ENCODE data around the gene WDR83.
A peak's percentile ranks its signal among the peaks of the same experiment; 100 is the strongest.
"Not testable (repeated sequence)": the region's sequence is repeated elsewhere in the genome, so short reads cannot be mapped to it uniquely, and the experiment has no call there.

WDR83 gene

DNA sequence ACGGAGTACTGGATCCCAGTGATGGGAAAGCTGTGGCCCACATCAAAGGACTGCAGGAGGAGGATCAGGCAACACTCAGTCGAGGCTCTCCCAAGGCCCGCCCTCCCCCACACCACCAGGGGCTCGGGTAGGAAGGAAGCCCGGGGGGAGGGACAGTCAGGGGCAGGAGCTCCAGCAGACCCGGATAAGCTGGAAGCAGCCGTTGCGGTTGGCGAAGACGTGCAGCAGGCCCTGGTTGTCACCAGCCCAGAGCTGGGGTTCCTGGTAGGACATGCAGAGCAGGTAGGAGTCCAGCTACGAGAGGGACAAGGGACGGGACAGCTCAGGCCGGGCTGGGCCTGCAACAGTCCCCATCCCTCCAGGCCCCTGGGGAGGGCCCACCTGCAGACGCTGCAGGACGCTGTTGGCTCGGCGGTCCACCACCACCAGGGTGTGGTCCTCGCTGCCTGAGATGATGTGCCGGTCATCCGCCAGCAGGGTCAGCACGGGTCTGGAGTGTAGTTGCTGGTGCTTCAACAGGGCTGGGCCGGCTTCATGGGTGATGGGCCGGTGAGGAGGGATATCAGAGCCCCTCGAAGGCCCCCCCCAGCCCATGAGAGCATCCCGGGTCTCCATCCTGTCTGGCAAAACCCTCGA lies 23.1 kb downstream of the WDR83 start:
- Mint-ChIP-seq H3K36me3 (ENCODE audit: low read depth) (peaks cover 4% of the 10 kb centered on the region), H3K9me3 (no peaks in the 10 kb centered on the region), H3K27me3 (no peaks in the 10 kb centered on the region), H3K4me1 (ENCODE audit: low read depth) (no peaks in the 10 kb centered on the region), H3K27ac (no peak overlapping the region), H3K4me3 (no peak overlapping the region)

DNA sequence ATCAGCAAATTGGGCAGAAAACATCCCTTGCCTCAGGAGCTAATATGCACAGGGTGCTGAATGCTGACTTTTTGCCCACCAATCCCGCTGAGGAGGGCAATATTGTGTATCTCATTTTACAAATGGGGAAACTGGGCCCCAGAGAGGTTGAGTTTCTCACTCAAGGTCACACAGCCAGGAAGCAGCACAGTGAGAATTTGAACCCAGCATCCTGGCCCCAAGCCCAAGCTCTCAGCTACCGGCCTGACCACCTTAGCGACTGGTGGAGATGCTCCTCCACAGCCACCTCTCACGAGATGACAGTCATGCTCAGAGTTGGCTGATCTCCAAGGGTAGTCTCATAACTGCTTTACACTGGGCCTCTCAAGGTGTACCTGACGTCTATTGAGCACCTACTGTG lies 26.4 kb downstream of the WDR83 start:
- H3K4me1 Mint-ChIP-seq (ENCODE audit: low read depth): peaks cover 12% of the 10 kb centered on the region
- H3K27ac Mint-ChIP-seq: no peak overlapping the region
- no peaks in the 10 kb centered on the region for H3K27me3 Mint-ChIP-seq
- no peak overlapping the region for H3K4me3 Mint-ChIP-seq
- H3K36me3 Mint-ChIP-seq (ENCODE audit: low read depth): peaks cover 5% of the 10 kb centered on the region
- no peaks in the 10 kb centered on the region for H3K9me3 Mint-ChIP-seq

DNA sequence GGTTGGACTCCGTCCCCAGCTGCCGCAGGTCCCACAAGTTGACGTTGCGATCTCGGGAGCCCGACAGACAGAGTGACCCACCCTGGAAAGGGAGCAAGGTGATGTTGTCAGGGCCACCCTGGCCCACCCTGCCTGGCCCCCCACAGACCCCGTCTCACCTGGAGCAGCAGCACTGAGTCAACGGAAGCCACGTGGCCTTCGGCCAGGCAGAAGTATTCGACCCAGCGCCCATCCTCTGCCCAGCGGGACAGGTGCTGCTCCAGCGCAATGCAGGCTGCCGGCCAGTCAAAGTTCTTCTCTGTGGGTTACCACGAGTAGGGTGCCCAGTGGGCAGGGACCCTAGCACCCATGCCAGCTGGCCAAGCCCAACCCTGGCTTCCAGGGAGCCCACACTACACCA lies 28.0 kb downstream of the WDR83 start:
- Mint-ChIP-seq H3K36me3 (ENCODE audit: low read depth) (peaks cover 12% of the 10 kb centered on the region), H3K27ac (no peak overlapping the region), H3K4me3 (no peak overlapping the region), H3K4me1 (ENCODE audit: low read depth) (peaks cover 16% of the 10 kb centered on the region), H3K9me3 (no peaks in the 10 kb centered on the region), H3K27me3 (no peaks in the 10 kb centered on the region)

DNA sequence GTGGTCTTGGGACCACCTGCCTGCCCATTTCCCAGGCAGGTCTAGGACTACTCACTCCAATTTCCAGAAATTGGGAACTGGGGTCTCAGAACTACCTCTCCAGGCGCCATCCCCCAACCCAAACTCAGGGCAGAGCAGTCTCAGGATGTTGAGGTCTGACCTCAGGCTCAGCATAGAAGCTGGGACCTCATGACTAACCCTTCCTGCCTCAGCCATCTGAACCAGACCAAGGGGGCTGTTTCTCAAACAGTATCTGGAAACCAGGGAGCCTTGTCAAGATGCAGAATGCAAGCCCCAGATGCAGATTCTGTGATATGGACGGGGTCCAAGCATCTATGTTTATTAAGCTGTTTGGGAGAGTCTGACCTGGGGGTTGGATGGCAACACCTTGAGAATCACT lies 28.5 kb downstream of the WDR83 start:
- Mint-ChIP-seq H3K9me3 (no peaks in the 10 kb centered on the region), H3K27ac (no peak overlapping the region), H3K36me3 (ENCODE audit: low read depth) (peaks cover 14% of the 10 kb centered on the region), H3K27me3 (no peaks in the 10 kb centered on the region), H3K4me1 (ENCODE audit: low read depth) (peaks cover 16% of the 10 kb centered on the region), H3K4me3 (peak overlapping the region; percentile 23)

DNA sequence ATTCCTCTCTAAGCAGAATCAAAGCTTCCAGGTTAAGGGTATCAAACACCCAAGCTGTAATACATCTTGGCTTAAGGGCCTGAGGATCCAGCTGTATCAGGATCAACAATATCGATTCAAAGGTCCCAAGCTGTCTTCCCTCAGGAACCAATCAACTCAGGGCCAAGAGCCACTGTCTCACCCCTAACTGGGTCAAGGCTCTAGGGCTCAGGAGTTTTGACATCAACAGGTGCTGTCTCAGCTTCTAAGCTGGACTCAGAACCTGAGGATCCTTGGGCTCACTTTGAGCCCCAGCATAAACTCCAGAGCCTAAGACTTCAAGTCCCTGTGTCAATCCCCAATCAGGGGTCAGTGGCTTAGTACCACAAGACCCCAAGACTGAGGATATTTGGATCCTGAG lies 28.9 kb downstream of the WDR83 start:
- peak overlapping the region; percentile 70 for H3K27ac Mint-ChIP-seq

DNA sequence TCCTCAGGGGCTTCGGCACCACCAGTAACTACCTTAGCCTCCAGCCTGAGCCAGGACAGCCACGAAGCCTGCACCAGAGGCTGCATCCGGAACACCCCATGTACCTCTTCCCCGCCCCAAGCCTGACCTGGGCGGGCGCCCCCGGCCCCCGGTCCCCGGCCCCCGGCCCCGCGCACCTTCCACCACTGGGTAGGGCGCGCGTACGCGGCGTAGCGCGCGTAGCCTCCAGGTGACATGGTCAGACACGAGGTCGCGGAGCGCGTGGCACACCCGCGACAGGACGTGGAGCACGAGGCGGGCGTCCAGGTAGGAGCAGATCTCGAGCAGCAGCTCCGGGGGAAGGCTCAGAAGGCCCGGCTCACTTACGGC lies 29.4 kb downstream of the WDR83 start:
- H3K4me1 Mint-ChIP-seq (ENCODE audit: low read depth): peaks cover 16% of the 10 kb centered on the region
- peak overlapping the region; percentile 92 for H3K27ac Mint-ChIP-seq

More for the DNA sequence above, 28.9 kb downstream of the WDR83 start:
- no peaks in the 10 kb centered on the region for H3K27me3 Mint-ChIP-seq
- peaks cover 14% of the 10 kb centered on the region for H3K36me3 Mint-ChIP-seq (ENCODE audit: low read depth)
- no peaks in the 10 kb centered on the region for H3K9me3 Mint-ChIP-seq
- H3K4me1 Mint-ChIP-seq (ENCODE audit: low read depth): peaks cover 16% of the 10 kb centered on the region
- peak overlapping the region; percentile 85 for H3K4me3 Mint-ChIP-seq

DNA sequence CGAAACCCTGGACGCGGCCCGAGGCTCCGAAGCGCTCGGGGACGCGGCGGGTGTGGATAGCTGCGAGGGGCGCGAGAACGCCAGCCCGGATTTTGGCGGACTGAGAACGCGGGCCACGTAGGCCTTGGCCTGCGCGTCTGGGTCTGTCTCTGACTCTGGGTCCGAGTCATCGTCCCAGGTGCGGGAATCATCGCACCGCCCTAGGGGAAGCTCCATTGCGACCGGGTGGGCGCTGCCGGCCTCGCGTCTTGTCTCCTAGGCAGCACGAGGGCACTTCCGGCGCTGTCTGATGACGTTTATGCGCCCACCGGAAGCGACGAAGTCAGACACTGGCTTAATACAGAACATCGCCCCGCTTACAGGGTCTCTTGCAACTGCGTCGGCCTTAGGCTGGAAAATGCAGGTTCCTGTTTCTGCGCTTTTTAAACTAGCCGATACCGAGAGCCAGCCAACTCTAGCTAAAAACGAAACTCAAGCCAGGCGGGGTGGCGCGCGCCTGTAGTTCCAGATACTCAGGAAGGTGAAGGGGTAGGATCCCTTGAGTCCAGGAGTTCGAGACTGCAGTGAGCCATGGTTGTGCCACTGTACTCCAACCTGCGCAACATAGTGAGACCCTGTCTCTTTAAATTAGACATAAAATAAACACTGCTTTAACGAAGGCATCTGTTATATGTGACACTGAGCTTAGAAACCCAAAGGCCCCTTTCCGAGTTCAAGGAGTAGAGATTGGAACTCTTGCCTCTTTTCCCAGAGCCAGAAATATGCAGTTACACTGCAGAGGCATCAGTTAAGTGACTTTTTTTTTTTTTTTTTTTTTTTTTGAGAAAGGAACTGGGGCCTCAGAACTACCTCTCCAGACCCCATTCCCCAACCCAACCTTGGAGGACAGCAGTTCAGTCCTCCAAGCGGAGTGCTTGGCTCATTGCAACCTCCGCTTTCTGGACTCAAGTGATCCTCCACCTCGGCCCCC lies 30.0 kb downstream of the WDR83 start, which contains the start of gene FBXW9:
Gene FBXW9 (minus strand): TSS at position 266 of the 970 bp plus-strand sequence. CDS start 50 bp downstream, at position 216.
- H3K27me3 Mint-ChIP-seq: no peaks in the 10 kb centered on the region
- H3K4me3 Mint-ChIP-seq: peak within 1 kb of the TSS; percentile 85
- peaks cover 20% of the 10 kb centered on the region for H3K36me3 Mint-ChIP-seq (ENCODE audit: low read depth)
- H3K9me3 Mint-ChIP-seq: no peaks in the 10 kb centered on the region
- peaks cover 16% of the 10 kb centered on the region for H3K4me1 Mint-ChIP-seq (ENCODE audit: low read depth)
- H3K27ac Mint-ChIP-seq: peak within 1 kb of the TSS; percentile 92

More for the DNA sequence above, 29.4 kb downstream of the WDR83 start:
- peak overlapping the region; percentile 85 for H3K4me3 Mint-ChIP-seq
- no peaks in the 10 kb centered on the region for H3K9me3 Mint-ChIP-seq
- peaks cover 18% of the 10 kb centered on the region for H3K36me3 Mint-ChIP-seq (ENCODE audit: low read depth)
- no peaks in the 10 kb centered on the region for H3K27me3 Mint-ChIP-seq

DNA sequence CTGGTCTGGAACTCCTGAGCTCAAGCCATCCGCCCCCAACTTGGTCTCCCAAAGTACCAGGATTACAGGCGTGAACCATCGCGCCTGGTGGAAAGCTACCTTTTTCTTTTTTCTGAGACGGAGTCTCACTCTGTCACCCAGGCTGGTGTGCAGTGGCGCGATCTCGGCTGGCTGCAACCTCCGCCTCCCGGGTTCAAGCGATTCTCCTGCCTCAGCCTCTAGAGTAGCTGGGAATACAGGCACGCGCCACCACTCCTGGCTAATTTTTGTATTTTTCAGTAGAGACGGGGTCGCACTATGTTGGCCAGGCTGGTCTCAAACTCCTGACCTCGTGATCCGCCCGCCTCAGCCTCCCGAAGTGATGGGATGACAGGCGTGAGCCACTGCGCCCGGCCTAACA lies 30.8 kb downstream of the WDR83 start:
- H3K4me3 Mint-ChIP-seq: peak overlapping the region; percentile 85
- not testable (repeated sequence) for H3K27ac Mint-ChIP-seq, H3K27me3 Mint-ChIP-seq, H3K9me3 Mint-ChIP-seq
- peaks cover 25% of the 10 kb centered on the region for H3K36me3 Mint-ChIP-seq (ENCODE audit: low read depth)
- H3K4me1 Mint-ChIP-seq (ENCODE audit: low read depth): peaks cover 16% of the 10 kb centered on the region

DNA sequence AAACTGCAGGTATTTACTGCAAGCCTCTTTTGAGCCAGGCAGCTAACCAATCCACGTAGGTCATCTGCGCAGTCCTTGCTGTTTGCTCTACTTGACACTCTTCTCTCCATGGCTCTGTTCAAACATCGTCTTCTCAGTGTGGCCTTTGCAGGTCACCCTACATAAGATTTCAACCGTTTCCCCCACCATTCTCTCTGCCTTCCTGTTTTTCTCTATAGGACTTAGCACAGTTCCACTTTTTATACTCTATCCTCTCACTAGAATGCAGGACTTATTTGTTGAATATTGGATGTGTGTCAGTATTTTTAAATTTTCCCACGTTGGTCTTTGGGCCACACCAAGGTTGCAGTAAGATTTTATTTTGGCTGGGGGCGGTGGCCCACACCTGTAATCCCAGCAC lies 31.5 kb downstream of the WDR83 start:
- no peaks in the 10 kb centered on the region for H3K27me3 Mint-ChIP-seq
- H3K4me1 Mint-ChIP-seq (ENCODE audit: low read depth): peaks cover 16% of the 10 kb centered on the region
- no peaks in the 10 kb centered on the region for H3K9me3 Mint-ChIP-seq
- peaks cover 32% of the 10 kb centered on the region for H3K36me3 Mint-ChIP-seq (ENCODE audit: low read depth)
- H3K27ac Mint-ChIP-seq: peak overlapping the region; percentile 82
- peak overlapping the region; percentile 65 for H3K4me3 Mint-ChIP-seq

DNA sequence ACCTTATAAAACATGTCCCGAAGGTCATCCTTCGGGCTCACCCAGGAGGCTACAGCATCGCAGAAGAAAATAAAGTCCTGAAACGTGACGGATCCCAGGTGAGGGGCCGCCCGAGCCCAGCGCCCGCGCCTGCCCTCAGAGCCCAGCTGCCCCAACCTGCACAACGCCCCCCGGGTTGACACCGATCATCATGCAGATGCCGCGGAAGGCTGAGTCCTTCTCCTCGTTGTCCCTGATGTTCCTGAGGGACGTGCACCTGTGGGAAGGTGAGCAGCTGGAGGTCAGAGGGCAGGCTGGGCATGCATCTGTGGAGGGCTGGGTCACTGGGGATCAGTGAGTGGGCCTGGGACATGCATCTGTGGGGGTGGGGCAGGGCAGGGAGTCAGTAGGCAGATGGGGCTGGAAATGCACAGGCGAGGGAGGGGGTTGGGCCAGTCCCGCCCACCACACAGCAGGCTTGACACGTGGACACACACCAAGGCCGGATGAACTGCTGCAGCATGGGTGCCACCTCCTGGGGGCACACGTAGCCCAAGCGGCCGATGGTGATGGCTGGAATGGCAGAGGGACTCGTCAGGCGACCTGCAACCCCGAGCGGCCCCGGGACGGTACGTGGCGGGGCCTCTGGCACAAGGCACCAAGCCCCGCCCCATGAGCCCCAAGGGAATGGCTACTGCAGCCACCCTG lies 35.1 kb downstream of the WDR83 start:
- Mint-ChIP-seq H3K9me3 (no peaks in the 10 kb centered on the region), H3K4me1 (ENCODE audit: low read depth) (peaks cover 11% of the 10 kb centered on the region), H3K36me3 (ENCODE audit: low read depth) (peaks cover 61% of the 10 kb centered on the region), H3K27me3 (no peaks in the 10 kb centered on the region), H3K27ac (no peak overlapping the region), H3K4me3 (no peak overlapping the region)

DNA sequence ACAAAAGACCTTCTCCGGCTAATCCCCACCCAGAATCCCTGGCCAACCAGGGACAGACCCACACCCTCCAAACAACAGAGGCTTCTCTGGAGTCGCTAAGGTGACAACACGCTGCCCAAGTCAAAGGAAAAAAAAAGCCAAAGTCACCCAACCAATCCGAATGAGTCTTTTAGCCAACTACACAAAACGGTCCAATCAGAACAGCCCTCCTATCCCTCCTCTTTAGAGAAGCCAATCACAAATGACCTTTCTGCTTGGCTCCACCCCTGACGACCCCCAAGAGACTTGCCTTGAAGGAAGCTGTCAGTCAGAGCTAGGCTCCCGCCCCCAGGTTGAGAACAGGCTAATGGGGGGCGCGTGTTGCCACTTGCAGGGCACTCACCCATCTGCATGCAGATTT lies 36.4 kb downstream of the WDR83 start:
- Mint-ChIP-seq H3K4me1 (ENCODE audit: low read depth) (peaks cover 3% of the 10 kb centered on the region), H3K27ac (no peak overlapping the region), H3K36me3 (ENCODE audit: low read depth) (peaks cover 65% of the 10 kb centered on the region), H3K4me3 (no peak overlapping the region), H3K27me3 (no peaks in the 10 kb centered on the region), H3K9me3 (no peaks in the 10 kb centered on the region)

DNA sequence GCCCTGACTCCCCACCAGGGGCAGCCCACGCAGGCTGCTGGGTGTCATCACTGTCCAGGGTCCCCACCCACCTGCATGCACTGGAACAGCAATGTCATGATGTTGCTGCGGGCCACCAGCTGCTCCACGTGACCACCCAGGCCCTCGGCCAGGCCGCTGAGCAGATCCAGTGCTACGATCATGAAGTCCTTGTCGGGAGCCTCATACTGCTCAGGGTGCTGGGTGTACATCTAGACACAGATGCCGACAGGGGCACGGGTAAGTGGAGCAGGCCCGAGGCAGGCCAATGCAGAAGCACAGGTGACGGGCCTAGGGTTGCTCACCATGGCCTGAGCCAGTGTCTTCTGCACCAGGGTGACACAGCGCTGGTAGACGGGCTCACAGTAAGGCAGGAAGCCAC lies 38.6 kb downstream of the WDR83 start:
- H3K27ac Mint-ChIP-seq: peak overlapping the region; percentile 11
- peaks cover 55% of the 10 kb centered on the region for H3K36me3 Mint-ChIP-seq (ENCODE audit: low read depth)
- no peak overlapping the region for H3K4me3 Mint-ChIP-seq
- no peaks in the 10 kb centered on the region for H3K4me1 Mint-ChIP-seq (ENCODE audit: low read depth)
- H3K9me3 Mint-ChIP-seq: no peaks in the 10 kb centered on the region
- no peaks in the 10 kb centered on the region for H3K27me3 Mint-ChIP-seq

DNA sequence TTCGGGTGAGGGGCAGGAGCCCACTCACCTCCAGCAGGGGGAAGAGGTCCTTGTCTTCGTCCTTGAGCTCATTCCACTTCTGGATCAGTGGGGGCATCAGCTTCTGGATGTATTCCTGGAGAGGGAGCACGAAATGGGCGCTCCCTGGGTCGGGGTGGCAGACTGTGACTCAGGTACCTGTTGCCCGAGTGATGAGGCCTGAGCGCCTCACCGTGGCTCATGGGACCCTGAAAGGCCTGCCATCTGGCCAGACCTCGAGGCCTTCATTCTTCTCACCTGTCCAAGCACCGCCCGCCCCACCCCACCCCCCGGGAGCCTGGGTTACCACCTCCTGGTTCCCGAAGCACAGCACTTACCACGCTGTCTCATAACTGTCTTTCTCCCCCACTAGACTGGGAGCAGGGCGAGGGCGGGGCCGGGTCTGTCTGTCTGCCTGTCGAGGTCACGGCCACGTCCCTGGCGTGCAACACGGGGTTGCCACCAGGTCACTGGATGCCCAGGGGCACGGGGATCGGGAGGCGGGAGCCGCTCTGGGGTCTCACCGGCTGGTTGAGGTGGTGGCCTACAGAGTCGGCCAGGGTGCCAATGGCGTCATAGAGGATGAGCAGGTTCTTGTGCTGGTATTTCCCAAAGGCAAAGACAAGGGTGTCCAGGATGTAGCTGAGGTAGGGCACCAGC lies 39.2 kb downstream of the WDR83 start:
- Mint-ChIP-seq H3K4me1 (ENCODE audit: low read depth) (no peaks in the 10 kb centered on the region), H3K27me3 (no peaks in the 10 kb centered on the region), H3K4me3 (no peak overlapping the region), H3K36me3 (ENCODE audit: low read depth) (peaks cover 60% of the 10 kb centered on the region), H3K9me3 (no peaks in the 10 kb centered on the region), H3K27ac (no peak overlapping the region)

DNA sequence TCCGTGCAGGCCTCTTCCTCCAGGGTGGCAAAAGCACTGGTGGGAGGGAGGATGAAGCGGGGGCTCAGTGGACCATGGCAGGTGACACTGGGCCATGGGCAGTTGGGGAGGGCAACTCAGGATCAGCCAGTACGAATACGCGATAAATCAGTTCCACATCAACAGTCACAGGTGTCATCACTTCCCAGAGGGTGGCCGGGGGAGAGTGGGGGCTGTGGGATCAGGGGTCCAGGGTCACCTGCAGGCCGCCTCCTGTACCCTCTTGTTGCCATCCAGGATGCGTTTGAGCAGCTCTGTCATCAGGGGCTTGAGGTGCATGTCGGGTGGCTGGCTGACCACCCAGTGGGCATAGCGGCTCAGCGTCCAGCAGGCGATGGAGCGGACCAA lies 39.7 kb downstream of the WDR83 start:
- H3K27me3 Mint-ChIP-seq: no peaks in the 10 kb centered on the region
- no peaks in the 10 kb centered on the region for H3K4me1 Mint-ChIP-seq (ENCODE audit: low read depth)
- peaks cover 60% of the 10 kb centered on the region for H3K36me3 Mint-ChIP-seq (ENCODE audit: low read depth)
- no peaks in the 10 kb centered on the region for H3K9me3 Mint-ChIP-seq
- H3K4me3 Mint-ChIP-seq: no peak overlapping the region
- H3K27ac Mint-ChIP-seq: no peak overlapping the region

All from stimulated activated naive CD8-positive, alpha-beta T cell treated with anti-CD3 and anti-CD28 coated beads, Interleukin-15, Interleukin-2, amounts not matched to agents 100 ng/mL and 50 ng/mL, for 24 hours (primary cell).